NCI-H345 treated with DMSO at 0.1 percent for 48 hours (cell line): ENCODE data around the gene QSER1.
"Not testable (repeated sequence)": the region's sequence is repeated elsewhere in the genome, so short reads cannot be mapped to it uniquely, and the experiment has no call there.

Experiments
- DNase-seq: peaks from one replicate; lab custom pipeline; 2025; ENCODE audit not compliant: unreplicated experiment; lab: John Stamatoyannopoulos, UW

Gene QSER1

GRCh38 chr11:32892355-32893092, at the start of gene QSER1:
Gene QSER1, plus strand, starts transcription at chr11:32892811. Its CDS starts 315 bp downstream, at chr11:32893126.
- peak; percentile 54 for DNase-seq

DNA sequence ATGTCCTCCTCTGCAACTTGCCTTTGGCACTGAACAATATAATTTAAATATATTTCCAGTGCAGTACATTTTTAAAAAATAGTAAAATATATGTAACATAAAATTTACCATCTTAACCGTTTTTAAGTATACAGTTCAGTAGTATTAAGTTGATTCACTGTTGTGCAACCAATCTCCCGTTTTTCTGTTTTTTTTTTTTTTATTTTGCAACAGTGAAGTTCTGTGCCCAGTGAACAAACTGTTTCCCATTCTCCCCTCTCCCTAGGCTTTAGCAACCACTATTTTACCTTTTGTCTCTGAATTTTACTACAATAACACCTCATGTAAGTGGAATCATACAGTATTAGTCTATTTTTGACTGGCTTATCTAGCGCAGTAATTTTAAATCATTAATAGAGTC, 49.1 kb upstream of the QSER1 start:
- no peak for DNase-seq

GRCh38 chr11:32847511-32847910, 45.1 kb upstream of the QSER1 start:
- DNase-seq, result no peak

- DNase-seq, result no peak
These were observed 42.9 kb upstream of the QSER1 start for GRCh38 chr11:32849761-32850160.

- DNase-seq, result no peak
These were observed 41.4 kb upstream of the QSER1 start for GRCh38 chr11:32851251-32851650.

- DNase-seq, result no peak
These were observed 40.4 kb upstream of the QSER1 start for GRCh38 chr11:32852207-32852606.

DNA sequence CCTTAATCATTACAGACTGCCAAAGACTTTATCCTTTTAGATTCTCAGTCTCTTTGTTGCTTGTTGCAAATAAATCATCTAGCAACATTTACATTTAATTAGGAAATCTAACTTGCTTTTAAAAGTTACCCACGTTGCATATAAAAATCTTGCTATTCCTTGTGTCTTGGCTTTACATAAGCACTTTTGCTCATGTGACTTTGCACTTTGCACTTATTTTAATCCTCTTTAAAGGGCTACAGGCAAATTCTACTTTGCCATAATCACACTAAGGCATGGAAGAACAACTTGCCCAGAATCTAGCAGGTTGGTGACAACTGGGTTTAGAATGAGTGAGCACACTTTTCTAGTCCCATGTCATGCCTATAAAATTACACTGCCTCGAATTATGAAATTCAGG, 37.0 kb upstream of the QSER1 start:
- DNase-seq, result no peak

- DNase-seq, result no peak
These were observed 33.9 kb upstream of the QSER1 start for GRCh38 chr11:32858731-32859130.

GRCh38 chr11:32861850-32862577, 30.6 kb upstream of the QSER1 start:
- no peak for DNase-seq

- DNase-seq, result no peak
These were observed 28.1 kb upstream of the QSER1 start for GRCh38 chr11:32864555-32864954.

- not testable (repeated sequence) for DNase-seq
These were observed 23.9 kb upstream of the QSER1 start for GRCh38 chr11:32868752-32869151.

GRCh38 chr11:32870676-32871075, 21.9 kb upstream of the QSER1 start:
- DNase-seq, result peak; percentile 17

DNA sequence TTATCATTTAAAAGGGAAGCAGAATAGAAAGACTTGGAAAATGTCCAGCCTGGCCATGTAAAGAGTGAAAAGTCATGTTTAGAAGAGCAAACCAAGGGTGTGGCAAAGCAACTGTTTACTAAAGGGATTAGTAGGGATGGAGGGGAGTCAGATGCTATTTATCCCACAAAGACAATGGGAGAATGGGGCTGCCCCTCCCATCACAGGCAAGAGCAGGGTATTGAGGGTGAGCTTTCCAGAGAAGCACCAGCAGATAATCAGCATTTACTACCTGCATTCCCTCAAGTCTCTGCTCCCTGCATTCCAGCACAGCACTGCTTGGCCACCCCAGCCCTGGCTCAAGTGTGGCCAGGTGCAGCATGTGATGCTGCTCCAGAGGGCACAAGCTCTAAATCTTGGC, 18.5 kb upstream of the QSER1 start:
- peak; percentile 87 for DNase-seq

GRCh38 chr11:32881286-32881685, 11.3 kb upstream of the QSER1 start:
- DNase-seq, result no peak

- DNase-seq, result no peak
These were observed 9.2 kb upstream of the QSER1 start for GRCh38 chr11:32883421-32883820.

GRCh38 chr11:32884023-32884422, 8.6 kb upstream of the QSER1 start:
- no peak for DNase-seq

- DNase-seq, result no peak
These were observed 7.7 kb upstream of the QSER1 start for GRCh38 chr11:32884770-32885384.

- no peak for DNase-seq
These were observed 7.1 kb upstream of the QSER1 start for GRCh38 chr11:32885556-32885955.

GRCh38 chr11:32886180-32886579, 6.4 kb upstream of the QSER1 start:
- no peak for DNase-seq

- not testable (repeated sequence) for DNase-seq
These were observed 4.8 kb upstream of the QSER1 start for GRCh38 chr11:32887707-32888383.

DNA sequence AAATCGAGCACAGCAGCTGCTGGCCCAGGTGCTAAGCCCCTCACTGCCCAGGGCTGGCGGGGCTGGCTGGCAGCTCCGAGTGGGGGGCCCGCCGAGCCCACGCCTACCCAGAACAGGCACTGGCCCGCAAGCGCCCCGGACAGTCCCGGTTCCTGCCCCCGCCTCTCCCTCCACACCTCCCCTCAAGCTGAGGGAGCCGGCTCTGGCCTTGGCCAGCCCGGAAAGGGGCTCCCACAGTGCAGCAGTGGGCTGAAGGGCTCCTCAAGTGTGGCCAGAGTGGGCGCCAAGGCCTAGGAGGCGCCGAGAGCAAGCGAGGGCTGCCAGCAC, 4.3 kb upstream of the QSER1 start:
- not testable (repeated sequence) for DNase-seq

GRCh38 chr11:32888805-32889204, 3.8 kb upstream of the QSER1 start:
- no peak for DNase-seq
